ENCODE measurements around the gene IBTK. TPM values are rescaled to one million over a fixed set of nuclear protein-coding genes. Genes with fewer than 3 reads are reported as not detected.

IBTK gene
- total RNA-seq, 1 experiment from 2014 or later: 36.6 TPM

DNA sequence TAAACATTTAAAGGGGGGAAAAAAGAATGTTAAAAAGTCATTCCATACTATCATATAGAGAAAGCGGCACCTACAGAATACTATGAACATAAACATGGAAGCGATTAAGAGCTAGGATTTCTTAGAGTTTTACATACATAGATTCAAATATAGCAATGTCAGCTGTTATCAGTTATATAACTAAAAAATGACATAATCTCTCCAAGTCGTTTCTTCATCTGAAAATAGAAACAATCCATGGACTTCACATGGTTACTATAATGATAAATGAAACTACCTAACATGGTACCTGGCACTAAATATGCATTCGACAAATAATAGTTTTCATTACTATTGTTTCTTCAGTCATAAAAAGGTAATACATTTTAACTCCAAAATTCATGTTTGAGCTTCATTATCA, 3.7 kb downstream of the IBTK start:
- ChIA-PET CTCF (no interaction called here), RAD21 (ENCODE audit: low non-redundant PET in 1 of 2, low total read pairs in 2 of 2, uncharacterized antibody in 2 of 2, unreplicated experiment in 2 of 2) (no interaction called here), POLR2A (no interaction called here)
- TF ChIP-seq CEBPB (IDR thresholded peaks at IDR 0.05; ENCODE audit: low read depth) (no peak), JUND (IDR thresholded peaks at IDR 0.05) (no peak), ATF3 (IDR thresholded peaks at IDR 0.05) (no peak), POLR2A (IDR thresholded peaks at IDR 0.05; ENCODE audit: borderline replicate concordance, extremely low read depth, insufficient read depth, insufficient read length) (no peak), TCF7L2 (IDR thresholded peaks at IDR 0.05; ENCODE audit: borderline replicate concordance, extremely low read depth, insufficient read depth, insufficient read length) (no peak), YY1 (IDR thresholded peaks at IDR 0.05; ENCODE audit: extremely low read depth, insufficient replicate concordance, low read depth, low read length) (no peak), REST (IDR thresholded peaks at IDR 0.05; ENCODE audit: low read depth) (no peak), SP1 (IDR thresholded peaks at IDR 0.05; ENCODE audit: low read depth) (no peak), CTCF (IDR thresholded peaks at IDR 0.05 in 2 of 3, conservative IDR thresholded peaks at IDR 0.05 in 1 of 3; ENCODE audit: borderline replicate concordance in 1 of 3, insufficient read depth in 1 of 3, low read depth in 2 of 3, low read length in 2 of 3) (no peak), RAD21 (IDR thresholded peaks at IDR 0.05; ENCODE audit: low read depth) (no peak), ZNF274 (IDR thresholded peaks at IDR 0.05; ENCODE audit: low read depth, low read length) (no peak), POLR2AphosphoS5 (IDR thresholded peaks at IDR 0.05; ENCODE audit: low read depth, low read length) (no peak)
- TF ChIP-seq, protein P1, sequence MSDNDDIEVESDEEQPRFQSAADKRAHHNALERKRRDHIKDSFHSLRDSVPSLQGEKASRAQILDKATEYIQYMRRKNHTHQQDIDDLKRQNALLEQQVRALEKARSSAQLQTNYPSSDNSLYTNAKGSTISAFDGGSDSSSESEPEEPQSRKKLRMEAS (IDR thresholded peaks at IDR 0.05): no peak
- TF ChIP-seq, protein P2, sequence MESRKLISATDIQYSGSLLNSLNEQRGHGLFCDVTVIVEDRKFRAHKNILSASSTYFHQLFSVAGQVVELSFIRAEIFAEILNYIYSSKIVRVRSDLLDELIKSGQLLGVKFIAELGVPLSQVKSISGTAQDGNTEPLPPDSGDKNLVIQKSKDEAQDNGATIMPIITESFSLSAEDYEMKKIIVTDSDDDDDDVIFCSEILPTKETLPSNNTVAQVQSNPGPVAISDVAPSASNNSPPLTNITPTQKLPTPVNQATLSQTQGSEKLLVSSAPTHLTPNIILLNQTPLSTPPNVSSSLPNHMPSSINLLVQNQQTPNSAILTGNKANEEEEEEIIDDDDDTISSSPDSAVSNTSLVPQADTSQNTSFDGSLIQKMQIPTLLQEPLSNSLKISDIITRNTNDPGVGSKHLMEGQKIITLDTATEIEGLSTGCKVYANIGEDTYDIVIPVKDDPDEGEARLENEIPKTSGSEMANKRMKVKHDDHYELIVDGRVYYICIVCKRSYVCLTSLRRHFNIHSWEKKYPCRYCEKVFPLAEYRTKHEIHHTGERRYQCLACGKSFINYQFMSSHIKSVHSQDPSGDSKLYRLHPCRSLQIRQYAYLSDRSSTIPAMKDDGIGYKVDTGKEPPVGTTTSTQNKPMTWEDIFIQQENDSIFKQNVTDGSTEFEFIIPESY (IDR thresholded peaks at IDR 0.05; ENCODE audit: extremely low read depth, insufficient replicate concordance, low read length): no peak
- no peak overlapping the region for H3K4me3 ChIP-seq (replicated peaks in 1 of 2; ENCODE audit: low read depth in 1 of 2, low read length in 2 of 2)
- H3K4me1 ChIP-seq (ENCODE audit: control insufficient read depth in 1 of 2, insufficient read depth in 2 of 2, low read length in 2 of 2): peaks cover 11 to 21% of the 10 kb centered on the region in 2 experiments
- DNase-seq (ENCODE audit: low read depth, low spot score) (no peak), ATAC-seq (no peak)
- no peaks in the 10 kb centered on the region; a peak in 1 of 4 replicates for H3K36me3 ChIP-seq (ENCODE audit: control insufficient read depth in 1 of 2, insufficient read depth in 2 of 2, low read length in 2 of 2)
- H3K9ac ChIP-seq (ENCODE audit: low read length): no peak overlapping the region
- no peaks in the 10 kb centered on the region for H3K9me3 ChIP-seq (ENCODE audit: control insufficient read depth in 1 of 2, insufficient read depth in 1 of 2, low read depth in 1 of 2, low read length in 2 of 2)
- H3K27ac ChIP-seq (ENCODE audit: low read depth, low read length): no peak overlapping the region
- no peaks in the 10 kb centered on the region for H3K27me3 ChIP-seq (ENCODE audit: insufficient read depth, low read length)
- H3K9me2 ChIP-seq (ENCODE audit: insufficient read depth): no peaks in the 10 kb centered on the region
- H3K4me2 ChIP-seq (ENCODE audit: low read length): no peak overlapping the region
- H2AFZ ChIP-seq (ENCODE audit: low read depth, low read length, poor library complexity, severe bottlenecking): no peak overlapping the region
- H3K79me2 ChIP-seq (ENCODE audit: insufficient read depth, low read length): peaks cover 86% of the 10 kb centered on the region
- BruUV-seq (replicated peaks): no TSS peak
- H4K20me1 ChIP-seq (ENCODE audit: insufficient read depth): no peaks in the 10 kb centered on the region
- intact Hi-C loops (cut with micrococcal nuclease): no loop called here

All from HCT116 (cell line).